Measurements from ENCODE around the gene SRRM3.
A peak's percentile ranks its signal among the peaks of the same experiment; 100 is the strongest.

The SRRM3 gene

DNA sequence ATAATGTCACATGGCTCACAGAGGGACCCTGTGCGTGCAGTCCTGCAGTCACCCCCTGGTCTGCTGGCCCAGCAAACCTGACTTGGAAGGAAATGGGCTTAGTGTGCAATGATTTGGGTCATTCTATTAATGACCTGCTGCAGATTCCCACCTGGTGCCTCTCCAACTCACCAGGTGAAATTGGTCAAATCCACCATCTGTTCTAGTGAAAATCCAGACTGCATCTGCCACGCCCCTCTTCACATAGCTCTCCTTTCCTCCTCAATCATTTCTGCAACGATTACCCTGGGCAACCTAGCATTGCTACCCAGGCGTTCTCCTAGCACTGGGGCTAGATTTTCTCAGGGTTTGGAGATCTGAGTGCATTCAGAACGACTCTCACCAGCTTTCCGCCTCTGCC is 29.4 kb downstream of the SRRM3 start:
- no peak overlapping the region for H3K4me3 ChIP-seq (ENCODE audit: control insufficient read depth, low read depth, low read length)
- no peak for DNase-seq (ENCODE audit: low read depth)
- TF ChIP-seq, protein P1, sequence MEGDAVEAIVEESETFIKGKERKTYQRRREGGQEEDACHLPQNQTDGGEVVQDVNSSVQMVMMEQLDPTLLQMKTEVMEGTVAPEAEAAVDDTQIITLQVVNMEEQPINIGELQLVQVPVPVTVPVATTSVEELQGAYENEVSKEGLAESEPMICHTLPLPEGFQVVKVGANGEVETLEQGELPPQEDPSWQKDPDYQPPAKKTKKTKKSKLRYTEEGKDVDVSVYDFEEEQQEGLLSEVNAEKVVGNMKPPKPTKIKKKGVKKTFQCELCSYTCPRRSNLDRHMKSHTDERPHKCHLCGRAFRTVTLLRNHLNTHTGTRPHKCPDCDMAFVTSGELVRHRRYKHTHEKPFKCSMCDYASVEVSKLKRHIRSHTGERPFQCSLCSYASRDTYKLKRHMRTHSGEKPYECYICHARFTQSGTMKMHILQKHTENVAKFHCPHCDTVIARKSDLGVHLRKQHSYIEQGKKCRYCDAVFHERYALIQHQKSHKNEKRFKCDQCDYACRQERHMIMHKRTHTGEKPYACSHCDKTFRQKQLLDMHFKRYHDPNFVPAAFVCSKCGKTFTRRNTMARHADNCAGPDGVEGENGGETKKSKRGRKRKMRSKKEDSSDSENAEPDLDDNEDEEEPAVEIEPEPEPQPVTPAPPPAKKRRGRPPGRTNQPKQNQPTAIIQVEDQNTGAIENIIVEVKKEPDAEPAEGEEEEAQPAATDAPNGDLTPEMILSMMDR (IDR thresholded peaks at IDR 0.05; ENCODE audit: control insufficient read depth, insufficient read depth, low read depth, low read length, missing control alignments), result no peak

DNA sequence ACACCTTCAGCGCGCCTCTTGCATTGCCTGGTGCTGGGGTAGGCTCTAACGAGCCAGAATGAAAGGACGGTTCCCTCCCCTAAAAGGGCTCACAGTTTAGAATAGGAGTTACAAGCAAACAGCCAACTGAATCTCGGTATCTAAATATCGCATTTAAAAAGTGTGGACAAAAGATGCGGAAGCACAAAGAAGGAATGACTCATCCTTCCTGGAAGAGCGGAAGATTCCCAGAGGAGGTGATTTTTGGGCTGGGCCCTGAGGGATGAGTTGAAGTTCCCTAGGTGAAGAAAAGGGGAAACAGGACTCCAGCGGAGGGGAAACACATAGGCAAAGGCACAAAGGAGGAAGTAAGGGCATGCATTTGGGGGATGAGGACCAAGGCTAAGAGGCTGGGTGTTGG is 29.9 kb downstream of the SRRM3 start:
- TF ChIP-seq, protein P1 (IDR thresholded peaks at IDR 0.05; ENCODE audit: control insufficient read depth, insufficient read depth, low read depth, low read length, missing control alignments), result no peak
- DNase-seq (ENCODE audit: low read depth), result no peak
- H3K4me3 ChIP-seq (ENCODE audit: control insufficient read depth, low read depth, low read length), result no peak overlapping the region

DNA sequence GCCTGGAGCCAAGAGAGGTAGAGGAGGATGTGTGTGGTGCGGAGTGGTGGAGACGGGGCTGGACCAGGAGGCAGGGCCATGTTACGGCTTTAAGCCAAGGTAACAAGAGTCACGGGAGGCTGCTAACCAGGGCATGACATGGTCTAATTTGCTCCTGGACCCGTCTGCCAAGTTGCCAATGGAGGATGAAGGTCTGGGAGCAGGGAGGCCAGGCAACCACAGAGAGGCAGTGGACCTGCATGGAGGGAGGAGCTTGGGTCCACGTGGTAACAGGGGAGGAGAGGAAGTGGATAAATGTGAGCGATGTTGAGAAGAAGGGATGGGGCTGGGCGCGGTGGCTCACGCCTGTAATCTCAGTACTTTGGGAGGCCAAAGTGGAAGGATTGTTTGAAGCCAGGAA is 31.0 kb downstream of the SRRM3 start:
- H3K4me3 ChIP-seq (ENCODE audit: control insufficient read depth, low read depth, low read length), result no peak overlapping the region
- TF ChIP-seq, protein P1 (IDR thresholded peaks at IDR 0.05; ENCODE audit: control insufficient read depth, insufficient read depth, low read depth, low read length, missing control alignments), result no peak
- DNase-seq (ENCODE audit: low read depth), result no peak

DNA sequence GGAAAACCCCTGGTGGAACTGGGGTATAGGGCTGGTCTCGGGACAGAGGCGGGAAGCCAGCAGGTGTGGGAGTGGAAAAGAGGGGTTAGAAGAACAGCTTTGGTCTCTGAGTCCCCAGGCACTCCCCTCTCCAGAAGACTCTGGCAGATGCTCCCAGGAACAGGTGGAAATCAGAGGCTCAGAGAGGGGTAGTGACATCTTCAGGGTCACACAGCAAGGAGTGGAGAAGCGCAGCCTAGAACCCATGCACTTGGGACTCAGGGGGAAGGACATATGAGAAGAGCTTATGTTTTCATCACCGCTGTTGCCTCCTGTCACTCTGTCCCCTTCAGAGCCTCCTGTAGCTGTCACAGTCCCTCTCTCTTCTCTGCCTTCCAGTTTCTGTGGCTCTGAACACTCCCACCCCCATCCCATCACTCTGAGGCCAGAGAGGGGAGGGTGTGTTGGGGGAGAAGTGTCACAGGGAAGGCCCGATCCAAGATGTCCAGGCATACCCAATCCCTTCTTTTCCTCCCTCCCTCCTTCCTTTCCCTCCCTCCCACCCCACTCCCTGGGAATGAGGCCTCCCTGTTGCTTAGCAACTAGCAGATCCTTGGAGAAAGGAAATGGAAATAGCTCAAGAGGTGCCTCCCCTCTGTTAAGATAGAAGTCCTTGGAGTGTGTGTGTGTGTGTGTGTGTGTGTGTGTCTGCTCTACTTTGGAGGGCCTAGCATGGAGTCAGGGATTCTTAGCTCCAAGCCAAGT is 32.0 kb downstream of the SRRM3 start:
- DNase-seq (ENCODE audit: low read depth), result no peak
- H3K4me3 ChIP-seq (ENCODE audit: control insufficient read depth, low read depth, low read length), result no peak overlapping the region
- TF ChIP-seq, protein P1 (IDR thresholded peaks at IDR 0.05; ENCODE audit: control insufficient read depth, insufficient read depth, low read depth, low read length, missing control alignments), result no peak

DNA sequence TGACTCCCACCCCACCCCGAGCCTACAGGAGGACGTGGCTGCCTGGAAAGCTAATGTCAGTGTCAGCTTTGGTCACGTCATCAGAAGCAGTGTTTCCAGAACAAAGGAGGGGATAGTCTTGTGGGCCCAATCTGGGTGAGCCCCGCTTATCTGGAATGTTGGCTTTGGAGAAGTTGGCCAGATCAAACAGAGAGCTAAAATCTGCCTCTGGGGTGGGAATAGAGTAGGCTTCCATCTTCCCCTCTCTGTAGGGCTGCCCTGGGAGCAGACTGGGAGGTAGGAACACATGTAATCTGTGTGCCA is 32.5 kb downstream of the SRRM3 start:
- TF ChIP-seq, protein P1 (IDR thresholded peaks at IDR 0.05; ENCODE audit: control insufficient read depth, insufficient read depth, low read depth, low read length, missing control alignments), result no peak
- no peak overlapping the region for H3K4me3 ChIP-seq (ENCODE audit: control insufficient read depth, low read depth, low read length)
- DNase-seq (ENCODE audit: low read depth), result no peak

DNA sequence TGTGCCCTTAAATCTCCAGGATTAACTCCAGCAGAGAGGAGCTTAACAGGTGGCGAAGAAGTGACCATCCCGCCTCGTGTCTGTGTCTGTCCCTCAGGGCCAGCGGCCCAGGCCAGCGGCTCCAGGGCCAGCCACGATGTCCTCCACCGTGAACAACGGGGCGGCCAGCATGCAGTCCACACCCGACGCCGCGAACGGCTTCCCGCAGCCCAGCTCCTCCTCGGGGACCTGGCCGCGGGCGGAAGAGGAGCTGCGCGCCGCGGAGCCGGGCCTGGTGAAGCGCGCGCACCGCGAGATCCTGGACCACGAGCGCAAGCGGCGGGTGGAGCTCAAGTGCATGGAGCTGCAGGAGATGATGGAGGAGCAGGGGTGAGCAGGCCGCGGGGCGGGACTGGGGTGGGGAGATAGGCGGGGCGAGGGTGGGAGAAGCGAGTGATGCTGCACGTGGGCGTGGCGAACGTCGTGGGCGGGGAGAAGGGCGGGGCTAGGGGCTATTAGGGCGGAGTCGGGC is 33.3 kb downstream of the SRRM3 start:
- peak overlapping the region; percentile 20 for H3K4me3 ChIP-seq (ENCODE audit: control insufficient read depth, low read depth, low read length)
- TF ChIP-seq, protein P1 (IDR thresholded peaks at IDR 0.05; ENCODE audit: control insufficient read depth, insufficient read depth, low read depth, low read length, missing control alignments), result no peak
- DNase-seq (ENCODE audit: low read depth), result peak; percentile 8

All from AG09309 (cell line).